Spinal cord (tissue), 10 donors: ENCODE results near the gene PEAK1. TPM values are rescaled to one million over a fixed set of nuclear protein-coding genes. Genes with fewer than 3 reads are reported as not detected.

Experiments
- DNase-seq, 6 donors: peaks; one replicate each; pipeline versions ENCODE4 v3.0.0 to v3.0.0-alpha.2; 2013 to 2015; ENCODE audit warnings: low spot score in 6 of 6, low read depth in 4 of 6
- H3K27ac ChIP-seq: one replicate; pipeline ENCODE4 v1.5.1; 2013; ENCODE audit warnings: low read depth, low read length, control low read depth
- H3K27me3 ChIP-seq: one replicate; pipeline ENCODE4 v1.6.1; 2013; ENCODE audit warnings: low read length; ENCODE audit not compliant: control insufficient read depth, insufficient read depth
- H3K36me3 ChIP-seq: one replicate; pipeline ENCODE4 v1.6.1; 2013; ENCODE audit warnings: low read length; ENCODE audit not compliant: control insufficient read depth, insufficient read depth
- H3K4me1 ChIP-seq: one replicate; pipeline ENCODE4 v1.6.1; 2013; ENCODE audit warnings: low read length; ENCODE audit not compliant: control insufficient read depth, insufficient read depth
- H3K4me3 ChIP-seq: one replicate; pipeline ENCODE4 v1.5.1; 2013; ENCODE audit warnings: low read depth, low read length, control low read depth
- H3K9me3 ChIP-seq: one replicate; pipeline ENCODE4 v1.6.1; 2013; ENCODE audit warnings: low read length; ENCODE audit not compliant: control insufficient read depth, insufficient read depth
- WGBS: methylation state at CpG from one replicate; pipeline ENCODE4 v1.1.5; 2013; ENCODE audit warnings: missing lambda C conversion rate; ENCODE audit not compliant: insufficient coverage; 5-methylcytosine and 5-hydroxymethylcytosine counted together
- polyA plus RNA-seq, 2 donors: library from polyadenylated mRNA; unstranded; fragments of 120-200 nt; gene quantifications; one replicate each; pipeline ENCODE4 v1.2.1, GENCODE V29; 2013; ENCODE audit not compliant: insufficient read length in 2 of 2
- total RNA-seq, 2 donors: library from RNA; depleted of rRNA in 1 of 2; stranded (reverse); fragments of 120-200 nt in 1 of 2; fragments of >200 nt in 1 of 2; gene quantifications; one replicate each; pipeline versions ENCODE4 v1.2.3 to v1.2.4, GENCODE V29; 2013 to 2014
- donor health status: healthy.

The PEAK1 gene
- total and polyA plus RNA-seq, 4 donors, result 28.2 to 60.0 (median 36.2) TPM

DNA sequence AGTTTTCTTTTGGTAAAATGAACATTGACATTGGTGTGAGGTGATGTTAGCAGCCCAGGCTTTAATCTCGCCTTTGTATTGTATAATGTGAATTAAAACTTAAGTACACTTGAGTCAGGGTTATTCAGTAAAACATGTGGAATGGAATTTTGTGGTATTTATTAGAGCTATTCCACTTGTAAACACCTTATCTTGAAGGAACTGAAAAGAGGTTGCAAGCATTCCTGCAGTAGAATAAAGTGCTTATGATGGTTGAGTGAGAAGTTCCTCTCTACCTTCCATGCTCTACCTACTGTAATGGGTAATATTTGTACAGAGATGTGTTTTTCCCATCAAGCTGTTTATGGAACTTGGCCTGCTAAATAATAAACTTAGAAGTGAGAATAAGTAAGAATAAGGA, 36.8 kb upstream of the PEAK1 start:
- no peaks in the 10 kb centered on the region for H3K36me3 ChIP-seq
- DNase-seq, result no peak
- WGBS, result no CpG with 5 or more reads among the region's 1 CpG
- H3K4me3 ChIP-seq, result no peak overlapping the region
- H3K27ac ChIP-seq, result no peak overlapping the region
- no peaks in the 10 kb centered on the region for H3K27me3 ChIP-seq
- H3K4me1 ChIP-seq, result no peaks in the 10 kb centered on the region
- no peaks in the 10 kb centered on the region for H3K9me3 ChIP-seq

DNA sequence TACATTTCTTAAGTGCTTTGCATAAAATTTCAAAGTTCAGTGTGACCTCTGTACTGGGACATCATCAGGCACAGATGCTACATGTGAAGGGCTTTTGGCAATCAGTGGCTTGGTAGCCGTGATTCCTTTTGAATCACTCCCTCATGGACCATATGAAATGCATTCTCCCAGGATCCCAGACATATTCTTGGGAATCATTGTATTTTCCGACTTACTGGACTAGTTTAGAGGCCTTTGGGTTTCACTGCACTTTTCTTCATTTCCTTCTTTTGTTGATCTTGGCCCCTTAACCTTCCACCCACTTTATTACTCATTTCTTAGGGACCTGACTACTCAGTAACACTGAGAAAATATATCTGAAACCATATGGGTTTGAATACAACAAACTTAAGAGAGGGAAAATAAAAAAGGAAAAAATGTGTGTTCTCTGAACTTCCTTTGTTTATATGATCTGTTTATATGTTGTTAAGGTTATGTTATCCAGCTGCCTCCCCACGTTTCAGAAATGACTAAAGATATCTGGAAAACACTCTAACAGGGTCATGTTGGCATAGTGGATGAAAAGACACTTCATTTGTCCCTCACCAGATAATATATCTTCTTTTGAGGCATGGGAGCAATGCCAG, 35.9 kb upstream of the PEAK1 start:
- H3K27me3 ChIP-seq, result no peaks in the 10 kb centered on the region
- H3K36me3 ChIP-seq, result no peaks in the 10 kb centered on the region
- peak overlapping the region; percentile 66 for H3K27ac ChIP-seq
- H3K4me3 ChIP-seq, result no peak overlapping the region
- peak in 1 of 6 donors; percentile 27 for DNase-seq
- no peaks in the 10 kb centered on the region for H3K9me3 ChIP-seq
- H3K4me1 ChIP-seq, result no peaks in the 10 kb centered on the region
- 30% methylated on average over 2 of the region's 3 CpGs for WGBS

- H3K36me3 ChIP-seq, result no peaks in the 10 kb centered on the region
- H3K4me3 ChIP-seq, result no peak overlapping the region
- DNase-seq, result no peak
- no peaks in the 10 kb centered on the region for H3K4me1 ChIP-seq
- H3K27ac ChIP-seq, result no peak overlapping the region
- no peaks in the 10 kb centered on the region for H3K27me3 ChIP-seq
- H3K9me3 ChIP-seq, result no peaks in the 10 kb centered on the region
Measured at GRCh38 chr15:77454951-77455350, 35.0 kb upstream of the PEAK1 start.

DNA sequence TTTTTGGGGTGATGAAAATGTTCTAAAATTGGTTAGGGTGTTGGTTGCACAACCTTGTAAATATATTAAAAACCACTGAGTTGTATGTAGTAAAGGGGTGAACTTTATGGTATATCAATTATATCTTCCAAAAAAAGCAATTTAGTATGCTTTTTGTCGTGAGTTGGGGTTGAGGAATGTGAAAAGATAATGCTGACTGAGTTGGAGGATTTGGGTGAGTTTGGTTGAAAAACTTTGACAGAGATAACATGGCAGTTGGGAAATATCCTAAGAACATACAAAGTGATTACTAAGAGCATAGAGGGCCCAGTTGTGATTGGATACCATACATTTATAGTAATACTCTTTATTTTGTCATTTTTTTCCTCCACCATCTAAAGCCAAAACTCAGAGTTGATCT, 34.4 kb upstream of the PEAK1 start:
- Histone ChIP-seq H3K27ac (no peak overlapping the region), H3K27me3 (no peaks in the 10 kb centered on the region), H3K9me3 (no peaks in the 10 kb centered on the region), H3K4me1 (no peaks in the 10 kb centered on the region), H3K4me3 (no peak overlapping the region), H3K36me3 (no peaks in the 10 kb centered on the region)
- no peak for DNase-seq
- WGBS, result no CpG with 5 or more reads among the region's 1 CpG

DNA sequence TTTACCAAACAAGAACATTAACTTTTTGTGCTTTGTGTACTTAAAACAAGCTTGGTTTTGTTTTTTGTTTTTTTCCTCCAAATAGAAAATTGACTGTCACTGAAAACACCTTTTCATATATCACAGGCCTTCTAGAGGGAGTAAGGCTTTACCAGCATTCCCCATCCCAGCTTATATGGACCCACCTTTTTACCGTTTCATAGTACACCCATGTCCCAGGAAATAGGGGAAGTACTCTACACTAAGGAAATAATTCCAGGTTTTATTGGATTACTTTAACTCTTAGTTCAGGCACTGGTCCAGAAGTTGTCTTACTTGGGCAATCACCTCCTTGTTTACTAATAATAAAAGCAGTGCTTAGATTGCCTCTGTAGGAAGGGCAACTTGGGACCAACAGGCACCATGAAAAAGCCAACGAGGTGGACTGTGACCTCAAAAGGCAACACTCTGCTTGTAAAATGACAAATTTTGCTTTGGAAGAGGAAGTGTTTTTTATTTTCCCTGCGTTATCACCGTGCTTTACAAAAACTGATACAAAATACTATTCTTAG, 27.0 kb upstream of the PEAK1 start:
- peaks cover 2% of the 10 kb centered on the region for H3K4me1 ChIP-seq
- no CpG with 5 or more reads among the region's 4 CpGs for WGBS
- no peaks in the 10 kb centered on the region for H3K36me3 ChIP-seq
- H3K9me3 ChIP-seq, result no peaks in the 10 kb centered on the region
- no peak overlapping the region for H3K4me3 ChIP-seq
- no peak overlapping the region for H3K27ac ChIP-seq
- no peaks in the 10 kb centered on the region for H3K27me3 ChIP-seq
- DNase-seq, result no peak

DNA sequence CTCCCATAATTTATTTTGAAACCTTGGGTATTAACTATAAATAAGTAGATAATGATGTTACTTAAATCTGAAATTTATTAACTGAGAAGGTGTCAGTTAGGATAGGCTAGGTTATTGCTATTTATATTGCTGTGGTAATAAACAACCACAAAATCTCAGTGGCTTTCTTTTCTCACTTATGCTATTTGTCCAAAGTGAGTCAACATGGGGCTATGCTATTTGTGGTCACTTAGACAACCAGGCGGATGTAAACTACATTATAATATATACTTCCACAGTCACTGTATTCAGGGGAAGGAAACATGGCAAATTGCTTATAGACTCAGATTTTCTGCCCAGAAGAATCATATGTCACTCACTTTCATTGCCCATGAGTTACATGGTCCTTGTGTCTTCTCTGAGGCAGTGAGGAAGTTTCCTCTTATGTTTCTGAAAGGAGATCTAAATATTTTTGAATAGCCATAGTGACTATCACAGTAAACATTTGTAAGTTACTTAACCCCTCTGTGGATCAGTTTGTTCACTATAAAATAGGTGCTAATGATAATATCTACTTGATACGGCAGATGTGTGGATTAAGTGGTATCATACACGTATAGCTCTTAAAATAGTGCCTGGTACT, 20.6 kb upstream of the PEAK1 start:
- Histone ChIP-seq H3K4me1 (peaks cover 2% of the 10 kb centered on the region), H3K36me3 (no peaks in the 10 kb centered on the region), H3K27me3 (no peaks in the 10 kb centered on the region), H3K4me3 (no peak overlapping the region), H3K27ac (no peak overlapping the region), H3K9me3 (no peaks in the 10 kb centered on the region)
- DNase-seq, result no peak
- no CpG with 5 or more reads among the region's 3 CpGs for WGBS

- no peaks in the 10 kb centered on the region for H3K9me3 ChIP-seq
- no peak overlapping the region for H3K27ac ChIP-seq
- WGBS, result 100% methylated on average over 3 of the region's 4 CpGs
Measured at GRCh38 chr15:77437264-77437663, 17.4 kb upstream of the PEAK1 start.

GRCh38 chr15:77436822-77437221, 16.9 kb upstream of the PEAK1 start:
- DNase-seq, result no peak
- Histone ChIP-seq H3K4me3 (no peak overlapping the region), H3K36me3 (no peaks in the 10 kb centered on the region), H3K27ac (no peak overlapping the region), H3K27me3 (no peaks in the 10 kb centered on the region), H3K4me1 (no peaks in the 10 kb centered on the region), H3K9me3 (no peaks in the 10 kb centered on the region)
- 96% methylated on average over 2 of the region's 2 CpGs for WGBS

More at GRCh38 chr15:77437264-77437663, 17.4 kb upstream of the PEAK1 start:
- no peaks in the 10 kb centered on the region for H3K27me3 ChIP-seq
- no peaks in the 10 kb centered on the region for H3K4me1 ChIP-seq
- no peaks in the 10 kb centered on the region for H3K36me3 ChIP-seq
- H3K4me3 ChIP-seq, result no peak overlapping the region
- DNase-seq, result no peak

GRCh38 chr15:77430652-77431051, 10.7 kb upstream of the PEAK1 start:
- no peak for DNase-seq
- no peak overlapping the region for H3K27ac ChIP-seq
- no peak overlapping the region for H3K4me3 ChIP-seq
- H3K36me3 ChIP-seq, result no peaks in the 10 kb centered on the region
- no peaks in the 10 kb centered on the region for H3K27me3 ChIP-seq
- H3K4me1 ChIP-seq, result no peaks in the 10 kb centered on the region
- H3K9me3 ChIP-seq, result no peaks in the 10 kb centered on the region
- no CpG with 5 or more reads among the region's 2 CpGs for WGBS

DNA sequence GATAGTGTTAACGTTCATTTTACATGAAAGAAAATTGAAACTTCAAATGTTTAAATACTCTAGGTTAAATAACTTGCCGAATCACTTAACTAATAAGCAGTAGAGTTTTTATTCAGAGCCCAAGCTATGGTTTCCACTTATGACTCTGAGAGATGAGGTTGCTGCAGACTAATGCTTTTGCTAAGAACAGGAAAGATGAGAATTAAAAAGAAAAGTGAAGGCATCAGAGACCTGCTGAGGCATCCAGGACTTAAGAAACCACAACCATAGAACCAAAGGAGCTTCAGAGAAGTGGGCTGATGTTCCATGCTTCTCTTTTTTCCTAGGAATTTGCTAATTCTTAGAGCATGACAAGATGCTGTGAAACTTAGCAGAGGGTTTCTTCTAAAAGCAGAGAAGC, 10.3 kb upstream of the PEAK1 start:
- Histone ChIP-seq H3K4me1 (no peaks in the 10 kb centered on the region), H3K9me3 (no peaks in the 10 kb centered on the region), H3K36me3 (no peaks in the 10 kb centered on the region), H3K4me3 (no peak overlapping the region), H3K27ac (no peak overlapping the region), H3K27me3 (no peaks in the 10 kb centered on the region)
- WGBS, result no CpG with 5 or more reads among the region's 2 CpGs
- DNase-seq, result no peak
